C4-2B (cell line): ENCODE measurements around the gene MYZAP.

ENCODE experiments used
- ZFX ChIP-seq: fragments of 450-650 bp; IDR thresholded peaks from 2 replicates; pipeline ENCODE4 v1.6.1; 2017
- TF ChIP-seq, protein P1 (sequence below): fragments of 450-650 bp; conservative IDR thresholded peaks from 2 replicates; pipeline ENCODE4 v1.5.1; 2017; ENCODE audit warnings: mild to moderate bottlenecking

DNA sequence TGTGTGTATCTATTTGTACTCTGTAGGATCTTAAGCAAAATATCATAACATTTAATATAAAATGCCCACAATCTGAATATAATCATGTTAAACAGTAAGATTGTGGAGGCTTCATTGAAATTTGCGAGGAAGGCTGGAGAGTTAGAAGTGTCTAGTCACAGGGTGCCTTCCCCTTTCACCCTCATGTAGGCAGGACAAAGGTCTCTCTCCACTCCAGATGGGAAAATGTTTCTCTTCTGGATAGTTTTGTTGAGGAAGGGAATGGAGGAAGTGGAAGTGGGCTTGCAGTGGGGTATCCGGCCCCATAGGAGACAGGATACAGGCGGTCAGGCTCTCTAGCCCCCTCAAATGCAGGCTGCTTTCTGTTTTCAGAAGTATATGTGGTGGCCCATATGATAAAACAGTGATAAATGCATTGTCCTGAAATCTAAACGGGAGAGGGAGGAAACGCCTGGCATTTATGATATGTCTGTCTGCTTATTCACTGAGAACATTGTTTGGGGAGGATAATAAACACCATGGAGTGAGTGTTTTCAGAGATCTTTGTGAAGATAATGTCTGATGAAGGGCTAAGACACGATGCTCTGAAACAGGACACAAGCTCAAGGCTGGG, 13.3 kb upstream of the MYZAP start:
- TF ChIP-seq, protein P1, sequence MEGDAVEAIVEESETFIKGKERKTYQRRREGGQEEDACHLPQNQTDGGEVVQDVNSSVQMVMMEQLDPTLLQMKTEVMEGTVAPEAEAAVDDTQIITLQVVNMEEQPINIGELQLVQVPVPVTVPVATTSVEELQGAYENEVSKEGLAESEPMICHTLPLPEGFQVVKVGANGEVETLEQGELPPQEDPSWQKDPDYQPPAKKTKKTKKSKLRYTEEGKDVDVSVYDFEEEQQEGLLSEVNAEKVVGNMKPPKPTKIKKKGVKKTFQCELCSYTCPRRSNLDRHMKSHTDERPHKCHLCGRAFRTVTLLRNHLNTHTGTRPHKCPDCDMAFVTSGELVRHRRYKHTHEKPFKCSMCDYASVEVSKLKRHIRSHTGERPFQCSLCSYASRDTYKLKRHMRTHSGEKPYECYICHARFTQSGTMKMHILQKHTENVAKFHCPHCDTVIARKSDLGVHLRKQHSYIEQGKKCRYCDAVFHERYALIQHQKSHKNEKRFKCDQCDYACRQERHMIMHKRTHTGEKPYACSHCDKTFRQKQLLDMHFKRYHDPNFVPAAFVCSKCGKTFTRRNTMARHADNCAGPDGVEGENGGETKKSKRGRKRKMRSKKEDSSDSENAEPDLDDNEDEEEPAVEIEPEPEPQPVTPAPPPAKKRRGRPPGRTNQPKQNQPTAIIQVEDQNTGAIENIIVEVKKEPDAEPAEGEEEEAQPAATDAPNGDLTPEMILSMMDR: no peak
- no peak for TF ChIP-seq ZFX
